DOHH2 (cell line): ENCODE results near the gene PEAR1.
A peak's percentile ranks its signal among the peaks of the same experiment; 100 is the strongest.

ENCODE experiments used
- H3F3A ChIP-seq: fragments of 200-600 bp; sonication (generic), shearing (Covaris generic); 2 replicates; pipeline ENCODE4 v1.6.0; 2016; ENCODE audit warnings: antibody characterized with exemption, mild to moderate bottlenecking; ENCODE audit not compliant: control insufficient read depth, insufficient read depth
- H3K27ac ChIP-seq: fragments of 200-600 bp; sonication (generic); 2 replicates; pipeline ENCODE4 v1.5.1; 2014; ENCODE audit warnings: low read depth, mild to moderate bottlenecking, low read length, moderate library complexity
- H3K27me3 ChIP-seq: fragments of 200-600 bp; sonication (generic); 2 replicates; pipeline ENCODE4 v1.6.1; 2014; ENCODE audit warnings: mild to moderate bottlenecking, low read length, mixed read lengths; ENCODE audit not compliant: control insufficient read depth
- H3K36me3 ChIP-seq: fragments of 200-600 bp; sonication (generic); 2 replicates; pipeline ENCODE4 v1.6.1; 2014; ENCODE audit warnings: mild to moderate bottlenecking, low read length, moderate library complexity, mixed read lengths; ENCODE audit not compliant: control insufficient read depth
- H3K4me1 ChIP-seq: fragments of 200-600 bp; sonication (generic); 2 replicates; pipeline ENCODE4 v1.6.1; 2014; ENCODE audit warnings: mild to moderate bottlenecking, low read length, mixed read lengths; ENCODE audit not compliant: control insufficient read depth
- H3K4me2 ChIP-seq: fragments of 200-600 bp; sonication (generic); 2 replicates; pipeline ENCODE4 v1.6.0; 2014; ENCODE audit warnings: mild to moderate bottlenecking, low read length, moderate library complexity
- H3K4me3 ChIP-seq: fragments of 200-600 bp; sonication (generic); 2 replicates; pipeline ENCODE4 v1.5.1; 2014; ENCODE audit warnings: mild to moderate bottlenecking, low read length, mixed read lengths
- H3K79me2 ChIP-seq: fragments of 200-600 bp; sonication (generic); 2 replicates; pipeline ENCODE4 v1.6.1; 2014; ENCODE audit warnings: mild to moderate bottlenecking, low read length, mixed read lengths; ENCODE audit not compliant: control insufficient read depth
- H3K9me2 ChIP-seq: fragments of 200-600 bp; sonication (generic); replicated peaks from 2 replicates; pipeline ENCODE4 v1.6.1; 2014; ENCODE audit warnings: mild to moderate bottlenecking, low read length, mixed read lengths; ENCODE audit not compliant: control insufficient read depth
- H3K9me3 ChIP-seq: fragments of 200-600 bp; sonication (generic); 2 replicates; pipeline ENCODE4 v1.6.1; 2014; ENCODE audit warnings: antibody characterized with exemption, low read length, mixed read lengths; ENCODE audit not compliant: control insufficient read depth, insufficient read depth
- H4K20me1 ChIP-seq: fragments of 200-600 bp; sonication (generic); 2 replicates; pipeline ENCODE4 v1.6.0; 2014; ENCODE audit warnings: low read depth, mild to moderate bottlenecking, antibody characterized with exemption, low read length, moderate library complexity; ENCODE audit not compliant: control insufficient read depth, insufficient read depth
- CTCF ChIP-seq: fragments of 200-600 bp; sonication (generic); IDR thresholded peaks from one replicate; pipeline ENCODE4 v1.5.1; 2014; ENCODE audit warnings: antibody characterized with exemption, mild to moderate bottlenecking, low read depth, low read length; ENCODE audit not compliant: poor library complexity, severe bottlenecking
- EZH2phosphoT487 ChIP-seq: fragments of 200-600 bp; sonication (generic); IDR thresholded peaks from 2 replicates; pipeline ENCODE4 v1.6.1; 2017; ENCODE audit warnings: borderline replicate concordance, mild to moderate bottlenecking, antibody characterized with exemption, low read length, moderate library complexity, mixed read lengths

The PEAR1 gene

DNA sequence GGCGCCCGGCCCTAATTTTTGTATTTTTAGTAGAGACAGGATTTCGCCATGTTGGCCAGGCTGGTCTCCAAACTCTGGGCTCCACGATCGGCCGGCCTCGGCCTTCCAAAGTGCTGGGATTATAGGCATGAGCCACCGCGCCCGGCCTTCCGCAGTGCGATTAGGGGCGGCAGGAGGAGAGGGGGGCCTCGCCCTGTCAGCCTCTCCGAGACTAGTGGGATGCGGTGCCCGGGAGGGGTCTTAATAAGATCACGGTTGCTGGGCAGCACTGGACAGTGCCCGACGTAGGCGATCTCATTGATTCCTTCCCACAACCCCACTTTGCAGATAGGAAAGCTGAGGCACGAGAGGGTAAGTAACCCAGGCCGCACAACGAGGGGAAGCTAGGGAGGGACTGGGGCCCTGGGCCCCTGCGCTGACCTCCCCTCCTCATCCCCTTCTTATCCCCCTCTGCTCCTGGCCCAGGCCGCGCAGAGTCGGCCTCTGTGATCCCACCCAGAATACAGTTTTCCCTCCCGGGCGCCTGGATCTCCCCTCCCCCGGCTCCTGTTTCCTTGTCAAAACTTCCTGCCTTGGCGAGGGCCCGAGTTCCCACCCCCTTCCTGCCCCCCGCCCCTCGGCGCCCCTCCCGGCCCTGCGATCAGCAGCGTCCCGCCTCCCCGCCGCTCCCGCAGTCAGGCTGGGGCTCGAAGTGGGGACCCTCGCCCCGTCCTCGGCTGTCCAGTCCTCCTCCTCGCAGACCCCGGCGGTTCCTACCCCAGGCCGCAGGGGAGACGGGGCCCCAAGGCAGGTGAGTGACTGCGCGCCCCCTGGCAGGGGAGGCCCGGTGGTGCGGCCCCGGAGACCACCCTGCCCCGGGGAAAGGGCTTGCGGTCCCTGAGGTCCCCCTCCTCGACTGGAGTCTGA lies at the start of gene PEAR1:
Gene PEAR1 (plus strand): TSS at position 671 of the 906 bp plus-strand sequence. CDS start 10,209 bp downstream, outside the sequence.
- Histone ChIP-seq H3K9me3 (no peaks in the 10 kb centered on the region), H3K79me2 (no peaks in the 10 kb centered on the region), H3K36me3 (no peaks in the 10 kb centered on the region), H3K27ac (no peak within 1 kb of the TSS), H3K4me2 (peak within 1 kb of the TSS; percentile 35), H3K4me3 (no peak within 1 kb of the TSS), H3K27me3 (peaks cover 38% of the 10 kb centered on the region), H4K20me1 (0 out of 2 replicates have a peak, but pooled peaks cover 3% of the 10 kb centered on the region), H3K9me2 (no peaks in the 10 kb centered on the region), H3F3A (no peaks in the 10 kb centered on the region), H3K4me1 (0 out of 2 replicates have a peak, but pooled peaks cover 3% of the 10 kb centered on the region)
- TF ChIP-seq CTCF (no peak), EZH2phosphoT487 (no peak)

DNA sequence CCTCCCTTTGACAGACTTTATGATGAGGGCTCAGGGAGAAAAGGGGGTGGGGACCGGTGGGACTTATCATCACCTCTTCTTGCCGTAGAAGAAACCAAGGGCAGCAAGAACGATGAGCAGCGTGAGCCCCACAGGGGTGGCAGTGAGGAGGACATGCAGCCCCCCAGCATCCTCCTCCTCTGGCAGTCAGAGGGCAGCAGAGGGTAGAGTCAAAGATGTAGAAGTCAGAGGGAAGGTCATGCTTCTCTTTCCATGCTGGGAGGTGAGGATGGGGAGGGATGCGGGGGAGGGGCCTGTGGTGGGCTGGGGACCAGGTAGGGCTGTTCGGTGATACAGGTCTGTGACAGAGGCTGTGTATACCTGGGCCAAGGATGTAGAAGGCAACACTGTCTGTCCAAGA lies 49.4 kb upstream of the PEAR1 start:
- H4K20me1 ChIP-seq = no peaks in the 10 kb centered on the region
- no peak overlapping the region for H3K27ac ChIP-seq
- no peaks in the 10 kb centered on the region for H3K79me2 ChIP-seq
- H3K4me3 ChIP-seq = no peak overlapping the region
- H3K27me3 ChIP-seq = no peaks in the 10 kb centered on the region
- TF ChIP-seq EZH2phosphoT487 (no peak), CTCF (no peak)
- no peaks in the 10 kb centered on the region for H3K9me2 ChIP-seq
- H3F3A ChIP-seq = no peaks in the 10 kb centered on the region
- no peak overlapping the region for H3K4me2 ChIP-seq
- no peaks in the 10 kb centered on the region for H3K9me3 ChIP-seq
- H3K4me1 ChIP-seq = no peaks in the 10 kb centered on the region
- H3K36me3 ChIP-seq = no peaks in the 10 kb centered on the region

GRCh38 chr1:156844638-156845037 lies 48.9 kb upstream of the PEAR1 start:
- Histone ChIP-seq H3K79me2 (no peaks in the 10 kb centered on the region), H3F3A (no peaks in the 10 kb centered on the region), H3K9me2 (no peaks in the 10 kb centered on the region), H3K36me3 (no peaks in the 10 kb centered on the region), H3K9me3 (no peaks in the 10 kb centered on the region), H3K27ac (no peak overlapping the region), H3K4me3 (no peak overlapping the region), H3K4me1 (no peaks in the 10 kb centered on the region), H3K27me3 (no peaks in the 10 kb centered on the region), H4K20me1 (no peaks in the 10 kb centered on the region), H3K4me2 (no peak overlapping the region)
- TF ChIP-seq CTCF (no peak), EZH2phosphoT487 (no peak)
